ENCODE results near the gene ADGRG6.

ADGRG6 gene

GRCh38 chr6:142376115-142376514 is 74.3 kb downstream of the ADGRG6 start (continued):
- TF ChIP-seq ZNF292 (tag by site-specific recombination; IDR thresholded peaks at IDR 0.05; ENCODE audit: borderline replicate concordance, low read depth) (no peak), ZNF692 (tag by site-specific recombination; IDR thresholded peaks at IDR 0.05) (no peak), ZNF302 (tag by site-specific recombination; IDR thresholded peaks at IDR 0.05; ENCODE audit: low read depth) (no peak), ZNF747 (tag by site-specific recombination; IDR thresholded peaks at IDR 0.05) (no peak), PRDM2 (tag by site-specific recombination; IDR thresholded peaks at IDR 0.05; ENCODE audit: borderline replicate concordance) (no peak), HIC1 (tag by site-specific recombination; IDR thresholded peaks at IDR 0.05) (no peak), ZNF223 (tag by site-specific recombination; IDR thresholded peaks at IDR 0.05) (no peak), ZNF350 (tag by site-specific recombination; IDR thresholded peaks at IDR 0.05) (no peak), PRDM10 (tag by site-specific recombination; IDR thresholded peaks at IDR 0.05) (no peak), SP3 (tag by site-specific recombination; IDR thresholded peaks at IDR 0.05) (no peak), ZNF280D (tag by site-specific recombination; IDR thresholded peaks at IDR 0.05) (no peak), ZNF639 (tag by site-specific recombination; IDR thresholded peaks at IDR 0.05) (no peak), ZNF426 (tag by site-specific recombination; IDR thresholded peaks at IDR 0.05) (no peak), ZNF660 (tag by site-specific recombination; IDR thresholded peaks at IDR 0.05) (no peak), SP7 (tag by site-specific recombination; IDR thresholded peaks at IDR 0.05) (peak; percentile 55; the same call in 1 of the 2 replicates), ZNF266 (tag by site-specific recombination; IDR thresholded peaks at IDR 0.05; ENCODE audit: low read depth) (no peak), ZNF629 (tag by site-specific recombination; IDR thresholded peaks at IDR 0.05) (no peak), REST (tag by site-specific recombination; IDR thresholded peaks at IDR 0.05) (no peak)
